NCI-H2171 treated with DMSO at 0.1 percent for 48 hours (cell line): ENCODE results near the gene KRTAP10-5.
A peak's percentile ranks its signal among the peaks of the same experiment; 100 is the strongest.

Experiments used
- DNase-seq: peaks from one replicate; lab custom pipeline; 2025; lab: John Stamatoyannopoulos, UW

Gene KRTAP10-5

DNA sequence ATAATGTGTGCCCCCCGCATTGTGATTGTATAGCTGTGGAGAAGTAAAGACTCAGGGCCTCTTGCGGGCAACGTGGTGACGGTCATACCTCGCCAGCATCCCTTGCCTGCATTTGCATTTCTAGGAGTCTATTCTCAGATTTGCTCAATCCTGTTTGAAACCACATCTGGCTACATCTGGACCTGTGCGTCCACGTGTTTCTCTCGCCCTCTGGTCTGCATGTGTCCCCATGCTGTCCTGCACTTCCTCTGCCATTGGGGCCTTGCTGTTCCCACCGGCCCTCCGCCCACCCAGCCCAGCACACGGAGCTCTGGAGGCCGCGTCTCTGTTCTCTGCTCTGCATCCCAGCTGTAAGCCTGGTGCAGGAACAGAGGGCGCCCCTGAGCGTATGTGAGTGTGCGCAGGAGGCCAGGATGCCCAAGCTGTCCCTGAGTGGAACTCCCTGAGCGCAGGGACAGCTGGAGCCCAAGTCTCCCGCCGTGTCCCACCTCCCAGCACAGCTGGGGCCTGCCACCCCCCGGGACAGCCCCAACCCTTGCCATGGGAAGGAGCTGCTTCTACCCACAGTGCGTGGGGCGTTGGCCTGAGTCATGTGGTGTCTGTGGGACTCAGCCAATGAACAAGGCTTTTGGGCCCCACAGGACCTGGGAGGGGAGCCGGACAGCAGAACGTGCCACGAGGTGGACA is 30.7 kb downstream of the KRTAP10-5 start:
- DNase-seq = no peak

DNA sequence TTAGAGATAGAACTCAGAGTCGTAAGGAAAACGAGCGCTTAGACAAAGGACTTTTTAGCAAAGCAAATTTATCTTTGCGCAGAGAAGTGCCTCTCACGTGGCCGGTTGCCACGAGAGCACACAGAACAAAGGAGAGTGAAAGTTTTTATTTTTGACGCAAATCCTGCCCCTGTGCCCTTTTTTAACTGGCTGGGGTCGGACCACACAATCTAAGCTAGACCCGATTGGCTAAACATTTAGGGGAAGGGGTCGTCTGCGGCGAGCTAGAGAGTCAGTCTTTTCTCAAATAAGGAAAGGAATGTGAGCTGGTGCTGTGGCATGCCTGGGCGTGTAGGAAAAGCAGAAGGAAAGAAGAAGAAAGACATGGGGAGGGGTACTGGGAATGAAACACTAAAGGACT is 31.5 kb downstream of the KRTAP10-5 start:
- no peak for DNase-seq

DNA sequence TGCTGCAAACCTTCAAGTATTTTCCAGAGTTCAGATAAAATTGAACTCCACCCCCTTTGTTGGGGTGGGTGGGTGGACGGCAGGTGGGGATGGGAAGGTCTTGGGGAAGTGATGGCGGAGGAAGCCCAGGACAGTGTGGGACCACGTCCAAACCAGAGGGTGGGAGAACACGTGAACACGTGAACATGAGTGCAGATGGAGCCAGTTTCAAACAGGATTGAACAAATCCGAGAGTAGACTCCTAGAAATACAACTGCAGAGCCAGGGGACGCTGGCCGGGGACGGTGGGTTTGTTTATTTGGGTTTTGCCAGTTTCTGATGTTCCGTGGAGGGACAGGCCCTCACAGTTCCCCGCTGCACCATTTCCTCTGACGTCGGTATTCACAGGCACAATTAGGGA is 32.0 kb downstream of the KRTAP10-5 start:
- DNase-seq = no peak

DNA sequence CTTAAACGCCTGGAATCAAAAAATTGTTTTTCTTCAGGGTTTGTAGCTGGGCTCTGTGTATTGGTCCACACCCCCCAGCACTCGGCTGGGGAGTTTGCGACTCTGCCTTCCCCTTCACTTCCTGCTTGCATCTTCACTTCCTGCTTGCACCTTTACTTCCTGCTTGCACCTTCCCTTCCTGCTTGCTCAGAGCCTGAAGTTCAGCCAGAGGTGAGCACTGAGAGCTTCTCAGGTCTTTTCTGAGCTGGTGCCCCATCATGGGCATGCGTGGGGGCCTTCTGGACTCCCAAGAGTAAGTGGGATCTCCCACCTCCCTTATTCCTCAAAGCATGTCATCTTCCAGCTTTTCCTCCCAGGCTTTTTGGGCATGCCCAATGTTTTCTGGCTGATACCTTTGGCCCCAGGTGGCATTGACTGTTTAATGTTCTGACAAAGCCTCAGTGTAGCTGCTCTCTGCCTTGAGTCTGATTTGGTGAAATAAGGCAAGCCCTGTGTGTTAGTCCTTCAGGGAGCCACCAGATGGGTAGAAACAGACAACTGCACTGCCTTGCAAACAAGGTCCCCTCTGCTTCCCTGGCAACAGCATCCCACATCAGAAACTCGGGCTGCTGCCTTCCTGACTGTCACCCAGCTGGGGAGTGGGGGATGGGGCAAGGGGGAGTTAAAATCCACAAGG is 32.6 kb downstream of the KRTAP10-5 start:
- DNase-seq = peak; percentile 69

DNA sequence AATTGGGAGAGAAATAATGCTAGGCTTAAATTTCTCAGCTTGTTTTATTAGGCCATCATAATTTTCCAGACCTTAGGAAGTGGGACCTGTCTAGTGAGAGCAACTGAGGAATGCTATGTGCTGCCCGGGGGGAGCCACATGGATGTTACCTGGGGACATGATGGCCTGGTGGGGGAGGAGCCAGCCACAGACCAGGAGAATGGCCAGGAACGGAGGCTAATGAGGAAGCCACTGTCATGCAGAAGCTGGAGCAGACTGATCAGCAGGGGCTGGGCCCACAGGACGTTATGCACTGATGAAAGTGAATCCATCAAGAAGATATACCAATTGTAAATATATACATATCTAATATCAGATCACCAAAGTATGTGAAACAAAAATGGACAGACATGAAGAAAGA is 35.8 kb downstream of the KRTAP10-5 start:
- no peak for DNase-seq

DNA sequence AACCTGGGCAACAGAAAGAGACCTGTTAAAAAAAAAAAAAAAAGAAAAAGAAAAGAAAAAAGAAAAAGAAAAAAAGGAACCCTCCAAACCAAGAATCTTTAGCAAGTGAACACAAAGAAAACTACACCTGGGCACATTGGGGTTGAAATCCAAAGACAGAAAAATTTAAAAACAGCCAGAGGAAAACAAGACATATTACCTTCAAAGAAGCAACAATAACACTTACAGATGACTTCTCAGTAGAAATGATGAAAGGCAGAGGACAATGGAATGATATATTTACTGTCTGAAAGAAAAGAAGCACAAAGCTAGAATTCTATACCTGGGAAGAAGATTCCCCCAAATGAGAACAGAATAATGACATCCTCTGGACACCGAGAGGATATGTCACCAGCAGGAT is 37.7 kb downstream of the KRTAP10-5 start:
- DNase-seq = no peak

DNA sequence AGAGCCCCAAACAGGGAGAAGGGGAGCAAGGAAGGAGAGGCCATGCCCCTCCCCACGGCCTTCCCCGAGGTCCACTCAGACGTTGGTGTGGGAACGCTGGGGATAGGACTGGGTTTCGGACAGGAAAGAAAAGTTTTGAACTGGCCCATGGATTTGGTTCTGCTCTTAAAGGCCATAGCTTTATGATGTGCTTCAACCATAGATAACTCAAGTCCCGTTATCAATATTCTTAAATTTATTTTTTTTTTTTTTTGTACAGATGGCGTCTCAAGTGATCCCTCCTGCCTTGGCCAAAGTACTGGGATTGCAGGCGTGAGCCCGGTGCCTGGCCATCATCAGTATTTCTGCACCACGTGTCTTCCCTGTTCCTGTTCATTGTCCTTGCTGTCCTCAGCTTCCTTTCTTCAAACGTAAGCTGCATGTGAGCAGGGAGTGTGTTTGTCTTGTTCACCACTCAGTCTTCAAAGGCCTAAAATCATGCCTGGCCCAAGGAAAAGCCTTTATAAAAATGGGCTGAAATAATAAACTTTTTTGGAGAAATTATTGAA is 39.6 kb downstream of the KRTAP10-5 start:
- DNase-seq = no peak

DNA sequence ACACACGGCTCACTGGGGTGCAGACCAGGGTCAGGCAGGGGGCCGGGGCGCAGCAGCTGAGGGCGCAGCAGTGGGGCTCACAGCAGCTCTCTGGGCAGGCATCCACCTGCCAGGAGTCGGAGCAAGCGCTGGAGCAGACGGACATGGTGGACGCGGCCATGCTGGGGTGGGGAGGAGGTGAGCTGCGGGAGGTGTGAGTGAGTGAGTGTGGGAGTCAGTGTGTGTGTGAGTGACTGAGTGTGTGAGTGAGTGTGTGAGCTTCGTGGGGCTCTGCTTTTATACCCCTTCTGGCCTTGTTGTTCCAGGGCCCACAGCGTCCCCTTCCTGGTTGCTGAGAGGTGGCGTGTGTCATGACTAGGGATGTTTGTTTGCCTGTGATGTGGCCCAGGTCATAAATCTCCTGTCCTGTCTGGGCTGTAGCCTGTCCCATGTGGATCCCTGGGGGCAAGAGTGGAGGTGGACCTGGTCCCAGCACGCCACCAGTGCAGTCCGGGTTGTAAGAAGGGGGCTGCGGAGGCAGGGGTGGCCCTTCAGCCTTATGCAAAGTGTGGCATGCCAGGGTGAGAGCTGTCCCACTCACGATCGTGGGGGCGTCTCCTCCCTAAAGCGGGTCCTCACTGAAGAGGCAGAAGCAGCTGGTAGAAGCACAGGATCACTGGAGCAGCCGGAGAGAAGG is 40.3 kb downstream of the KRTAP10-5 start, which contains the start of gene KRTAP10-1:
Gene KRTAP10-1 (minus strand): TSS at position 205 of the 676 bp plus-strand sequence. CDS start 45 bp downstream, at position 160.
- DNase-seq = no peak

DNA sequence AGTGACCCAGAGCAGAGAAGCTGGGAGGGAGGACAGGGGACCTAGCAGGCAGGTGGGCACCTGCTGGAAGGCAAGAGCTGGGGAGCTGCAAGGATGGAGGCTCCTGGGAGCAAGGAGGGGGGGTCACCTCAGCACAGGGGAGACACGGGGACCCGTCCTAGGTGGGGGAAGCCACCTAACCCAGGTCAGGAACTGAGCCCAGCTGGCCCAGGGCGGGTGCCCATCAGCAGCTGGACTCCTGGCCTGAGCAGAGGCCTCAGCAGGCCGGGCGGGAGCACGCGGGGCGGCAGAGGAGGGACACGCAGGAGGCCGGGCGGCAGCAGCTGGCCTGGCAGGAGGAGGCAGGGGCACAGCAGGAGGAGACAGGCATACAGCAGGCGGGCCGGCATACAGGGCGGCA is 41.4 kb downstream of the KRTAP10-5 start:
- no peak for DNase-seq

DNA sequence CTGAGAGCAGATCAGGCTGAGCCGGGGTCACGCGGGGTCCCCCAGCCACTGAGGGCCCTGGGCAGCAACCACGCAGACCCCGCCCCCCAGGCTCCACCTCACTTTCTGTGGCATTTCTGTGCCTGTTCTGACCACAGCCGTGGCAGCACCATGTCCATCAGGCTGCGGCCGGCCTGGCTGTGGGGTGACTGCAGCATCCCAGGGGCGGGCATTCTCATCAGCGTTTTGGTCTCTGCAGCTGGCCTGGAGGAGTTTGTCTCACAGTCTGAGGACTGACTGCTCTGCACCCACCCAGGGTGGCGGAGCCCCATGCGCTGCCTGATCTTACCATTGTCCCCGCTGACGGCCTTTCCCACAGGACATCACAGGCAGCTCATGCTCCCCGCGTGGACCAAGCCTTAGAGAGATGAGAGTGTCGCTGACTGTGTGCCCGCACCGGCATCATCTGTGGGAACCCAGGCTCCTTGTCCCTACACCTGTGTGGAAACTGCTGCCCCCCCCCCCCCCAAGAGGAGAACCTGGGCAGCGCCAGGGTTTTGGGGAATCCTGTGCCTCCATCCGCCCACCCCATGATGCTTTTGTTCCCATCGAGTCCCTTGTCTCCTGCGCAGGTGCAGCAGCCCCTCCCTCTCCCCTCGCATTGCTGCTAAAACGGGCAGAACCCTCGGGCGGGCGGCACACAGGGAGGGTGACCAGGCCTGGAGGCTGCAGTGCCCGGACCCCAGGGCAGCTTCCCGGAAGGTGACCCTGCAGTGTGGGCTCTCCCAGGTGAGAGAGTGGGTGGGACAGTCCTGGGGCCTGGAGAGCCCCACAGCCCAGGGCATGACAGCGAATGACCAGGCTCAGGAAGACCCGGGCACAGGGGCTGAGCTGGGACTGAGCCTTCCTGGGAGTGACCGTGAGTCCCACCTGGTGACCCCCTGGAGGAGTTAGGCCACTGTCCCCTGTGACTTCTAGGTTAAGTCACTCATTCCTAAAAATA is 42.2 kb downstream of the KRTAP10-5 start:
- no peak for DNase-seq

DNA sequence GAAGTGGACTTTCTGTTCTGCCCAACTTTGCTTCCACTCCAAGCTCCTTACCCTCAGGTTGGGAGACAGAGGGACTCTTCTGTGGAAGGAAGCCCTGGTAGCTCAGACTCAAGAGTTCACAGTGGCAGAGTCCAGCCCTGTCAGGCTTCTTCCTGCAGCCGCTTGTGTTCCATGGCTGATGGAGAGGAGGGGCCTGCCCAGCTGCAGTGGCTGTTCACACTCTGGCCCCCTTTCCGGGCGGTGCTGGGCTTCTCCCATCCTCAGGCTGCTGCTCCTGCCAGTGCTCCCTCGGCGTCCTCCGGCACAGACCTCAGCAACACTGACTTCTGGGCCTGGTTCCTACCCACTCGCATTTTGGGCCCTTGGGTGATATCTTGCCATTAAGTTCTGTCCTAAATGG is 44.4 kb downstream of the KRTAP10-5 start:
- DNase-seq = no peak

DNA sequence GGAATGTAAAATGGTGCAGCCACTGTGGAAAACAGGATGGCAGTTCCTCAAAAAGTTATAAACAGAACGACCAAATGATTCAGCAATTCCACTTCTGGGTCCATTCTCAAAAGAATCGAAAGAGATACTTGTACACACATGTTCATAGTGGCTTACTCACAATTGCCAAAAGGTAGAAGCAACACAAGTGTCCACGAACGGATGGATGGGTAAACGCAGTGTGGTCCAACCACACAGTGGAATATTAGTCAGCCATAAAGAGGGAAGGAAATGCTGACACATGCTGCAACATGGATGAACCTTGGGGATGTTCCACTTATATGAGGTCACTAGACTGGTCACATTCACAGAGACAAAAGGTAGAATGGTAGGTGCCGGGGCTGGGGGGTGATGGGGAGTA is 45.7 kb downstream of the KRTAP10-5 start:
- DNase-seq = no peak

DNA sequence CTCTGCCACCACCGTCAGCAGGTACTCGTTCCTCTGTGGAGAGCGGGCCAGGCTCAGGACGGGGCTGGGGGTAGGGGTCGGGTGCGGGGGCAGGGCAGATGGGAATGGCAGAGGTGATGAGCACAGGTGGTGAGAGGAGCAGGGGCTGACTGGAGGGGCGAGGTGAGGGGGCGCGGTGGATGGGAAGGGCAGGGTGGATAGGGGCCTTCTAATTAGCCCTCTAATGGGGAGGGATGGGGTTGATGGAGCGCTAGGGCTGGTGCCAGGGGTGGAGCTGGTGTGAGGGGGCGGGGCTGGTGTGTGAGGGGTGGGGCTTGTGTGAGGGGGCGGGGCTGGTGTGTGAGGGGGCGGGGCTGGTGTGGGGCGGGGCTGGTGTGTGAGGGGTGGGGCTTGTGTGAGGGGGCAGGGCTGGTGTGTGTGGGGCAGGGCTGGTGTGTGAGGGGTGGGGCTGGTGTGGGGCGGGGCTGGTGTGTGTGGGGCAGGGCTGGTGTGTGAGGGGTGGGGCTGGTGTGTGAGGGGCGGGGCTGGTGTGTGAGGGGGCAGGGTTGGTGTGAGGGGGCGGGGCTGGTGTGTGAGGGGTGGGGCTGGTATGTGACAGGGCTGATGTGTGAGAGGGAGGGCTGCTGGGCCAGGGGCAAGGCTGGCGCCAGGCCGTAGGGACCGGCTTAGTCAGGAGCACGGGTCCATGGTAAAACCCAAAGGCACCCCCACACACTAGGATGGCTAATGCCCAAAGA is 46.3 kb downstream of the KRTAP10-5 start:
- DNase-seq = no peak

DNA sequence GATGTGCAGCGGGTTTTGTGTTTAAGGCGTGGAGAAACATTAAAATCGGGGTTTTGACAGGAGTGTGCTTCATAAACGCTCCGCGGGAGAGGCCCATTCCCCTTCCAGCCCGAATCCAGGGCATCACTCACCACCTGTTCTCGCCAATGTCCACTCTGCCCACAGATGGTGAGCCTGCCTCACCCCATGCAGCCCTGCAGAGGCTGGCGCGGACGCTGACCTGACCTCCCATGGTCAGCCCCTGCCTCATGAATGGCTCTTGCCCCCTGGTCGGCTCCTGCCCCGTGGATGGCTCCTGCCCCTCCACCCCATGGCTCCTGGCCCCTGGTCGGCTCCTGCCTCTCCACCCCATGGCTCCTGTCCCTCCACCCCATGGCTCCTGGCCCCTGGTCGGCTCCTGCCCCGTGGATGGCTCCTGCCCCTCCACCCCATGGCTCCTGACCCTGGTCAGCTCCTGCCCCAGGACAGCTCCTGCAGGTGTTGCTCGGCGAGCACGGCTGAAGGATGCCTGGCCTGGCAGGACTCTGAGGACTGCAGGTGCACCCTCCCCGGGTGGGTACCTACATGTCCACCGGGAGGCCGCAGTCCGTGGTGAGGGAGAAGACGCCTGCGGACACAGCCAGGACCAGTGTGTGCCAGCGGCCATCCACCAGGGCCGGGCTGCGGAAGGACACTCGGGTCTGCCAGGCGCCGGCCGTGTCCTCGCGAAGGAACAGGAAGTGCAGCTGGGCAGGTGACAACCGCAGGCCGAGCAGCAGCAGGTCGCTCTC is 47.1 kb downstream of the KRTAP10-5 start:
- DNase-seq = no peak

DNA sequence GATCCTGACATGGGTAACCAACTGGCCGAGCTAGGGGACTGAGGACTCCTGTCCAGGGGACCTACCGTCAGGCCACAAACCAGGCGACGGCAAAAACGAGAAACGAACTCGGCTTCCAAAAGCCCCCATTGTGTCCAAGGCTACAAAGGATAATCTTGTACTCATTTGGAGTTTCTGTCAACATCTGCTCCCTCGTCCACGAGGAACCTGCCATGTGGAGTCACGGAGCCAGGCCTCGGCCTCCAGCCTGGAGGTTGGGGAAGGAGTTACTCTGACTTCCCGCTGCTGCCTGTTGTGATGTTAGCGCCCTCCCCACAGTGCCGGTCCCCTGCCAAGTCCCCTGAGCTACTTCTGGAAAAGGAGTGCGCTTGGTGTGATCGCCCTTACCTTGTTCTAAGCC is 47.7 kb downstream of the KRTAP10-5 start:
- no peak for DNase-seq

DNA sequence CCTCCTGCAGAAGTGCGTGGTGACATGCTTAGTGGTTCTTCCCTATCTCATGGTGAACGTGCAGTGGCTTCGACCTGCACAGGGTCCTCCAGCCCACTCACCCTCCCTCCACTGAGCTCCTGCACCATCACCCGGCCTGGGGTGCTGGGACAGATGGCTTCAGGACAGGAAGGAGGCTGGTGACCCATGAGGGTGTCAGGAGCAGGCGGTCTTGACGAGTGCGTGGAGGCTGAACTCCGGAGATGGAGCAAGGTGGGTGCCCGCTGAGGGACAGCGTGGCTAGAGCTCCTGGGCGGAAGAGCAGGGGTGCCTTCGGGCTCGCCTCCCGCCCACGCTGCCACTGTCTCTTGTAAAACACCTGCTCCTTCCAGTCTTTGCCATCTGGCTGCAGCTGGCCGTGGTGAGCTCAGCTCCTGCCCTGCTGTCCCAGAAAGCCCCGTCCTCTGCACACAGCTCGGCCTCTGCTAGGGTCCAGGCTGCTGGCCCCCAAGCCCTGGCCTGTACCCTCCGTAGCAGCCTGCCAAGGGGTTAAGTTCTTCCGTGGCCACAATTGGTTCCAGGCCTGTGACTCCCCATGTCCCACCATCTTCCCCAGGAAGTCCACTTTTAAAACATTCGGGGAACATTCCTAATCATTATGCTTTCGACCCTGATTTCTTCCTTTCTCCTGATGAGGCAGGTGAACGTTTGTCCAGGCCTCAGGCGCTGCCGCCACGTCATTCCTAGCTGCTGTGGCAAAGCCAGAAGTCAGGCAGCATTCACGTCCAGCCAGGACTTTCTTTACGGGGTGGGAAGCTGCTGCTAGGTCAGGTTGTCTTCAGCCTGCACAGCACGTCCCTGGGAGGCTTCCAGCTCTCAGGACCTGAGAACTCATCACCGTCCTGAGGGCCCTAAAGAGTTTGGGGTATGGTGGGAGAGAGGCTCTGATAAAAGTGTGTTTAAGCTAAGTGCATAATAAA is 48.5 kb downstream of the KRTAP10-5 start:
- peak; percentile 57 for DNase-seq

DNA sequence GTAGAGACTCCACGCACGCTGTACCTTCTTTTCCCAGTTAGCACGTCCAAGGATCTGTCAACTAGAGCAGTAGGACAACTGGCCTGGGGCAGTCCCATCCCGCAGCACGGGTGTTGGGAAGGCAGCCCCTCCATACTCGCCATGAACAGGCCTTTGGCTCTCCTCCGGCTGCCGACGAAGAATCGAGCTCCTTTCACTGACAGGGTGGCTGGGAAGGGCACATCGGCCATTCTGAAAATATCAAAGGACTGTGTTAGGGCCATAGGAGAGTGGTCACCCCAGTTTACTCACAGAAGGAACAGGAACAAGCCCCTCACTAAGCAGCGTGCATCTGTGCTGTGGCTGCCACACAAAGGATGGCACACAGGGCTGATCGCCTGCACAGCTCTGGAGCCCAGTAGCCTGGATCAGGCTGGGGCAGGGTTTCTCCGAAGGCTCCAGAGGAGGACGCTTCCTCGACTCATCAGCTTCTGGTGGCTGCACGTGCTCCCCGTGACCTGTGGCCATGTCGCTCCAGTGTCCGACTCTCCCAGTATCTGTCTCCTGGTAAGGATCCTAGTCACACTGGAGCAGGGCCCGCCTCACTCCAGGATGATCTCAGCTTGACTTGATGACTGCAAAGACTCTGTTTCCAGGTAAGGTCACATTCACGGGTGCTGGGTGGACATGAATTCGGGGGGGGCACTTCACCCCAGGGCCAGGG is 49.4 kb downstream of the KRTAP10-5 start:
- DNase-seq = no peak

DNA sequence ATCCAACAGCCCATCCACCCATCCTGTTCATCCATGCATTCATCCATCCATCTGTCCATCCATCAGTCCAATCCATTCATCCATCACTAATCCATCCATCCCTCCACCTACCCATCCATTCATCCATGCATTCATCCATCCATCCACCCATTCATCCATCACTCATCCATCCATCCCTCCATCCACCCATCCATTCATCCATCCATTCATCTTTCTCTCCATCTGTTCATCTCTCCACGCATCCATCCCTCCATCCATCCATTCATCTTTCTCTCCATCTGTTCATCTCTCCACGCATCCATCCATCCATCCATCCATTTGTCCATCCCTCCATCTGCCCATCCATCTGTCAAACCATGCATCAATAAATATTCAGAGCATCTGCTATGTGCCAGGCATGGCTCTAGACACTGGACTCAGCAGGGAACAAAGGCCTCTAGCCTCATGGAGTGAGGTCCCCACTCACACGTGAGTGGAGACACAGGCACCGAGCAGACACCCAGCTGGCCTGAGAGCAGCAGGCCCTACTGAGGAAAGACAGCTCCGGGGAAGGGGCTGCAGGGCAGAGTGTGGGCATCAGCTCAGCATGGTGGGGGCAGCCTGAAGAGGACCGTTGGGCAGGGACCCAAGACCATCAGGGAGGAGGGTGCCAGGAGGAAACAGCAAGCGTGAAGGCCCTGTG is 50.0 kb downstream of the KRTAP10-5 start:
- DNase-seq = no peak
